HepG2 (cell line): ENCODE measurements around the gene COMMD7. TPM values are rescaled to one million over a fixed set of nuclear protein-coding genes. Genes with fewer than 3 reads are reported as not detected.

Experiments used
- ADNP ChIP-seq: sonication (generic); formaldehyde crosslinking; IDR thresholded peaks from 2 replicates; pipeline ENCODE4 v1.4.0; 2020; ENCODE audit warnings: missing genetic modification reagents
- HOXA9 ChIP-seq: sonication (generic); formaldehyde crosslinking; IDR thresholded peaks from 2 replicates; pipeline ENCODE4 v1.8.1; 2022; ENCODE audit warnings: missing genetic modification reagents, mild to moderate bottlenecking, moderate library complexity, borderline replicate concordance
- NCOR1 ChIP-seq: fragments of 200-600 bp; sonication (generic); IDR thresholded peaks from 2 replicates; pipeline ENCODE4 v1.7.0; 2017; ENCODE audit warnings: antibody characterized with exemption, low read length, borderline replicate concordance
- PHF5A ChIP-seq: IDR thresholded peaks from one replicate; pipeline ENCODE4 v1.6.1; 2018; ENCODE audit warnings: low read depth, missing genetic modification reagents; ENCODE audit not compliant: unreplicated experiment
- RBFOX2 ChIP-seq: fragments of 200-400 bp; formaldehyde crosslinking; IDR thresholded peaks from 2 replicates; pipeline ENCODE4 v1.6.1; 2017; ENCODE audit warnings: low read depth, mild to moderate bottlenecking, low read length
- SYNCRIP ChIP-seq: fragments of 200-400 bp; formaldehyde crosslinking; IDR thresholded peaks from 2 replicates; pipeline ENCODE4 v1.6.1; 2018; ENCODE audit warnings: mild to moderate bottlenecking, low read depth, low read length; ENCODE audit not compliant: insufficient read depth
- ZFAT ChIP-seq: sonication (generic); formaldehyde crosslinking; conservative IDR thresholded peaks from 2 replicates; pipeline ENCODE4 v1.8.1; 2023; ENCODE audit warnings: missing genetic modification reagents, inconsistent platforms
- ZKSCAN5 ChIP-seq: sonication (generic); formaldehyde crosslinking; IDR thresholded peaks from 2 replicates; pipeline ENCODE4 v1.5.1; 2020; ENCODE audit warnings: mild to moderate bottlenecking, missing genetic modification reagents
- ZNF264 ChIP-seq: sonication (generic); formaldehyde crosslinking; IDR thresholded peaks from 2 replicates; pipeline ENCODE4 v1.4.0; 2020; ENCODE audit warnings: missing genetic modification reagents
- ZNF550 ChIP-seq: sonication (generic); formaldehyde crosslinking; IDR thresholded peaks from 2 replicates; pipeline ENCODE4 v1.4.0; 2020; ENCODE audit warnings: mild to moderate bottlenecking, missing genetic modification reagents, borderline replicate concordance
- ZNF879 ChIP-seq: sonication (generic); formaldehyde crosslinking; IDR thresholded peaks from 2 replicates; pipeline ENCODE4 v1.8.1; 2023; ENCODE audit warnings: missing genetic modification reagents
- polyA plus RNA-seq, 8 experiments: library from polyadenylated mRNA; depleted of rRNA in 3 of 8; stranded (reverse) in 7 of 8; unstranded in 1 of 8; fragments of >200 nt; fragmentation: Illumina TruSeq in 4 of 8; extraction: Trizol in 4 of 8; gene quantifications; 2 replicates each; pipeline versions ENCODE4 v1.2.1 to v1.2.3, GENCODE V29; 2011 to 2016; ENCODE audit warnings: low read depth in 4 of 8, missing spikeins in 1 of 8, mixed read lengths in 1 of 8; ENCODE audit not compliant: insufficient read depth in 1 of 8
- total RNA-seq, 5 experiments: library from RNA; depleted of rRNA; stranded (reverse); fragments of >200 nt; fragmentation: Illumina TruSeq; extraction: Trizol; gene quantifications; 2 replicates each; pipeline ENCODE4 v1.2.3, GENCODE V29; 2016; ENCODE audit warnings: low read depth in 1 of 5
- TF ChIP-seq, protein P1 (sequence below): sonication (generic); formaldehyde crosslinking; IDR thresholded peaks from 2 replicates; pipeline ENCODE4 v1.4.0; 2020; ENCODE audit warnings: mild to moderate bottlenecking, missing genetic modification reagents
- TF ChIP-seq, protein P2 (sequence below): sonication (generic); formaldehyde crosslinking; IDR thresholded peaks from 2 replicates; pipeline ENCODE4 v1.4.0; 2020; ENCODE audit warnings: missing genetic modification reagents
- TF ChIP-seq, protein P3 (sequence below): sonication (generic); formaldehyde crosslinking; IDR thresholded peaks from 2 replicates; pipeline ENCODE4 v1.4.0; 2020; ENCODE audit warnings: missing genetic modification reagents, borderline replicate concordance
- TF ChIP-seq, protein P4 (sequence below): sonication (generic); formaldehyde crosslinking; IDR thresholded peaks from 2 replicates; pipeline ENCODE4 v1.4.0; 2020; ENCODE audit warnings: mild to moderate bottlenecking, missing genetic modification reagents
- TF ChIP-seq, protein P5 (sequence below): sonication (generic); formaldehyde crosslinking; IDR thresholded peaks from 2 replicates; pipeline ENCODE4 v1.5.1; 2020; ENCODE audit warnings: mild to moderate bottlenecking, moderate library complexity, missing genetic modification reagents

Gene COMMD7
- total and polyA plus RNA-seq, 2 of the 13 experiments (the other 11 are each of a cell fraction or from before 2014, with no cell fraction given) = 42.1 to 53.3 TPM

DNA sequence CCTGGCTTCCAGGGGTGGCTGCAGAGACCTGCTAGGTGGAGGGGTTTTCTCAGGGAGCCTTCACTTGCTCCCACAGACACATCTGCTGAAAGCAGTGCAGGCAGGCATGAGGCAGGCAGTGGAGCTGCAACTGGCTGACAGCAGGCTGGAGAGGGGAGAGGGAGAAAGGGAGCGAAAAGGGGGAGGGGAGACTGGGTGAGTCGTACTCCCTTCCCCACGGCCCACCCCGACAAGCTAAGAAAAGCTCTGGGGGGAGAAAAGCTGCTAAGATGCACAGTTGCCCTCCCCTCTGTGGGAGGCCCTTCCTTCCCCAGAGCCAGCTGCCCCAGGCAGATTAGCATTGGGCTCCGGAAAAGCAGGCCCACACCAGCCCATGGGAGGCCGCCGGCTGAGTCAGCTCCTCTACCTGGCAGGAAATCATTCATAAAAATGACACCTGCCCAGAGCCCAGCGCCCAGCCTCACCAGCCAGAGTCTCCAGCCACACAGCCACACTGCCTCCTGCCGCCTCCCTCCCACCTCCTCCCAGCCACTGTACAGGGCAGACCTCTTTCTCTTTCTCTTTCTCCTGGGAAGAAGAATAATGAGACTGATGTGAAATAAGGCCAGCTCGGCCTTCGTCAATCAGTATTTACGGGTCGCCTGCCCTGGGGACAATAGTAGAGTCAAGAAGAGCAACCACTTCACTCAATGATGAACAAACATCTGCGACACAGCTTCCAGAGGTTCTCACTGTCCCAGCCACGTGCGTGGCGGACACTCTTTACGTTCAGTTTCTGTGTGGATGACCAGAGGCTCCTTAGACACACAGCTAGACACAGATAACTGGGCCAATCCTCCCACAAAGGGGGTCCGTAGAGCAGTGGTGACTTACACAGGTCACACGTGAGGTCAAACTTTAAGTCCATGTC is 61.8 kb downstream of the COMMD7 start (continued):
- TF ChIP-seq, protein P1, sequence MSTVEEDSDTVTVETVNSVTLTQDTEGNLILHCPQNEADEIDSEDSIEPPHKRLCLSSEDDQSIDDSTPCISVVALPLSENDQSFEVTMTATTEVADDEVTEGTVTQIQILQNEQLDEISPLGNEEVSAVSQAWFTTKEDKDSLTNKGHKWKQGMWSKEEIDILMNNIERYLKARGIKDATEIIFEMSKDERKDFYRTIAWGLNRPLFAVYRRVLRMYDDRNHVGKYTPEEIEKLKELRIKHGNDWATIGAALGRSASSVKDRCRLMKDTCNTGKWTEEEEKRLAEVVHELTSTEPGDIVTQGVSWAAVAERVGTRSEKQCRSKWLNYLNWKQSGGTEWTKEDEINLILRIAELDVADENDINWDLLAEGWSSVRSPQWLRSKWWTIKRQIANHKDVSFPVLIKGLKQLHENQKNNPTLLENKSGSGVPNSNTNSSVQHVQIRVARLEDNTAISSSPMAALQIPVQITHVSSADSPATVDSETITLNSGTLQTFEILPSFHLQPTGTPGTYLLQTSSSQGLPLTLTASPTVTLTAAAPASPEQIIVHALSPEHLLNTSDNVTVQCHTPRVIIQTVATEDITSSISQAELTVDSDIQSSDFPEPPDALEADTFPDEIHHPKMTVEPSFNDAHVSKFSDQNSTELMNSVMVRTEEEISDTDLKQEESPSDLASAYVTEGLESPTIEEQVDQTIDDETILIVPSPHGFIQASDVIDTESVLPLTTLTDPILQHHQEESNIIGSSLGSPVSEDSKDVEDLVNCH (CRISPR knock-in tag) = no peak
- TF ChIP-seq PHF5A (CRISPR knock-in tag) = no peak
- no peak for TF ChIP-seq NCOR1
- no peak for TF ChIP-seq ZFAT (CRISPR knock-in tag)
- TF ChIP-seq ZKSCAN5 (CRISPR knock-in tag) = no peak
- no peak for TF ChIP-seq SYNCRIP
- TF ChIP-seq, protein P2, sequence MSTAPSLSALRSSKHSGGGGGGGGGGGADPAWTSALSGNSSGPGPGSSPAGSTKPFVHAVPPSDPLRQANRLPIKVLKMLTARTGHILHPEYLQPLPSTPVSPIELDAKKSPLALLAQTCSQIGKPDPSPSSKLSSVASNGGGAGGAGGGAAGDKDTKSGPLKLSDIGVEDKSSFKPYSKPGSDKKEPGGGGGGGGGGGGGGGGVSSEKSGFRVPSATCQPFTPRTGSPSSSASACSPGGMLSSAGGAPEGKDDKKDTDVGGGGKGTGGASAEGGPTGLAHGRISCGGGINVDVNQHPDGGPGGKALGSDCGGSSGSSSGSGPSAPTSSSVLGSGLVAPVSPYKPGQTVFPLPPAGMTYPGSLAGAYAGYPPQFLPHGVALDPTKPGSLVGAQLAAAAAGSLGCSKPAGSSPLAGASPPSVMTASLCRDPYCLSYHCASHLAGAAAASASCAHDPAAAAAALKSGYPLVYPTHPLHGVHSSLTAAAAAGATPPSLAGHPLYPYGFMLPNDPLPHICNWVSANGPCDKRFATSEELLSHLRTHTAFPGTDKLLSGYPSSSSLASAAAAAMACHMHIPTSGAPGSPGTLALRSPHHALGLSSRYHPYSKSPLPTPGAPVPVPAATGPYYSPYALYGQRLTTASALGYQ (CRISPR knock-in tag) = no peak
- TF ChIP-seq ZNF550 (CRISPR knock-in tag) = no peak
- TF ChIP-seq RBFOX2 = no peak
- TF ChIP-seq, protein P3, sequence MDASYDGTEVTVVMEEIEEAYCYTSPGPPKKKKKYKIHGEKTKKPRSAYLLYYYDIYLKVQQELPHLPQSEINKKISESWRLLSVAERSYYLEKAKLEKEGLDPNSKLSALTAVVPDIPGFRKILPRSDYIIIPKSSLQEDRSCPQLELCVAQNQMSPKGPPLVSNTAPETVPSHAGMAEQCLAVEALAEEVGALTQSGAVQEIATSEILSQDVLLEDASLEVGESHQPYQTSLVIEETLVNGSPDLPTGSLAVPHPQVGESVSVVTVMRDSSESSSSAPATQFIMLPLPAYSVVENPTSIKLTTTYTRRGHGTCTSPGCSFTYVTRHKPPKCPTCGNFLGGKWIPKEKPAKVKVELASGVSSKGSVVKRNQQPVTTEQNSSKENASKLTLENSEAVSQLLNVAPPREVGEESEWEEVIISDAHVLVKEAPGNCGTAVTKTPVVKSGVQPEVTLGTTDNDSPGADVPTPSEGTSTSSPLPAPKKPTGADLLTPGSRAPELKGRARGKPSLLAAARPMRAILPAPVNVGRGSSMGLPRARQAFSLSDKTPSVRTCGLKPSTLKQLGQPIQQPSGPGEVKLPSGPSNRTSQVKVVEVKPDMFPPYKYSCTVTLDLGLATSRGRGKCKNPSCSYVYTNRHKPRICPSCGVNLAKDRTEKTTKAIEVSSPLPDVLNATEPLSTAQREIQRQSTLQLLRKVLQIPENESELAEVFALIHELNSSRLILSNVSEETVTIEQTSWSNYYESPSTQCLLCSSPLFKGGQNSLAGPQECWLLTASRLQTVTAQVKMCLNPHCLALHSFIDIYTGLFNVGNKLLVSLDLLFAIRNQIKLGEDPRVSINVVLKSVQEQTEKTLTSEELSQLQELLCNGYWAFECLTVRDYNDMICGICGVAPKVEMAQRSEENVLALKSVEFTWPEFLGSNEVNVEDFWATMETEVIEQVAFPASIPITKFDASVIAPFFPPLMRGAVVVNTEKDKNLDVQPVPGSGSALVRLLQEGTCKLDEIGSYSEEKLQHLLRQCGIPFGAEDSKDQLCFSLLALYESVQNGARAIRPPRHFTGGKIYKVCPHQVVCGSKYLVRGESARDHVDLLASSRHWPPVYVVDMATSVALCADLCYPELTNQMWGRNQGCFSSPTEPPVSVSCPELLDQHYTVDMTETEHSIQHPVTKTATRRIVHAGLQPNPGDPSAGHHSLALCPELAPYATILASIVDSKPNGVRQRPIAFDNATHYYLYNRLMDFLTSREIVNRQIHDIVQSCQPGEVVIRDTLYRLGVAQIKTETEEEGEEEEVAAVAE (CRISPR knock-in tag) = no peak
- peak; percentile 42; the same call in 1 of the 2 replicates for TF ChIP-seq ZNF879 (CRISPR knock-in tag)
- TF ChIP-seq HOXA9 (CRISPR knock-in tag) = no peak
- 0 out of 2 replicates have a peak, but pooled peaks have one; percentile 28 for TF ChIP-seq ADNP (CRISPR knock-in tag)
- TF ChIP-seq, protein P4, sequence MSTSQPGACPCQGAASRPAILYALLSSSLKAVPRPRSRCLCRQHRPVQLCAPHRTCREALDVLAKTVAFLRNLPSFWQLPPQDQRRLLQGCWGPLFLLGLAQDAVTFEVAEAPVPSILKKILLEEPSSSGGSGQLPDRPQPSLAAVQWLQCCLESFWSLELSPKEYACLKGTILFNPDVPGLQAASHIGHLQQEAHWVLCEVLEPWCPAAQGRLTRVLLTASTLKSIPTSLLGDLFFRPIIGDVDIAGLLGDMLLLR = 0 out of 2 replicates have a peak, but pooled peaks have one; percentile 49
- TF ChIP-seq, protein P5, sequence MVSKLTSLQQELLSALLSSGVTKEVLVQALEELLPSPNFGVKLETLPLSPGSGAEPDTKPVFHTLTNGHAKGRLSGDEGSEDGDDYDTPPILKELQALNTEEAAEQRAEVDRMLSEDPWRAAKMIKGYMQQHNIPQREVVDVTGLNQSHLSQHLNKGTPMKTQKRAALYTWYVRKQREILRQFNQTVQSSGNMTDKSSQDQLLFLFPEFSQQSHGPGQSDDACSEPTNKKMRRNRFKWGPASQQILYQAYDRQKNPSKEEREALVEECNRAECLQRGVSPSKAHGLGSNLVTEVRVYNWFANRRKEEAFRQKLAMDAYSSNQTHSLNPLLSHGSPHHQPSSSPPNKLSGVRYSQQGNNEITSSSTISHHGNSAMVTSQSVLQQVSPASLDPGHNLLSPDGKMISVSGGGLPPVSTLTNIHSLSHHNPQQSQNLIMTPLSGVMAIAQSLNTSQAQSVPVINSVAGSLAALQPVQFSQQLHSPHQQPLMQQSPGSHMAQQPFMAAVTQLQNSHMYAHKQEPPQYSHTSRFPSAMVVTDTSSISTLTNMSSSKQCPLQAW (CRISPR knock-in tag) = 0 out of 2 replicates have a peak, but pooled peaks have one; percentile 36
- TF ChIP-seq ZNF264 (CRISPR knock-in tag) = 0 out of 2 replicates have a peak, but pooled peaks have one; percentile 44
